GM18858 (cell line): ENCODE results near the gene SERAC1.

Experiments used
- ATAC-seq: cut with Tn5 transposase; IDR thresholded peaks from one replicate; pipeline ENCODE4 v1.9.1; 2021; ENCODE audit not compliant: unreplicated experiment

Gene SERAC1

GRCh38 chr6:158080849-158081656, 87.0 kb downstream of the SERAC1 start:
- no peak for ATAC-seq

DNA sequence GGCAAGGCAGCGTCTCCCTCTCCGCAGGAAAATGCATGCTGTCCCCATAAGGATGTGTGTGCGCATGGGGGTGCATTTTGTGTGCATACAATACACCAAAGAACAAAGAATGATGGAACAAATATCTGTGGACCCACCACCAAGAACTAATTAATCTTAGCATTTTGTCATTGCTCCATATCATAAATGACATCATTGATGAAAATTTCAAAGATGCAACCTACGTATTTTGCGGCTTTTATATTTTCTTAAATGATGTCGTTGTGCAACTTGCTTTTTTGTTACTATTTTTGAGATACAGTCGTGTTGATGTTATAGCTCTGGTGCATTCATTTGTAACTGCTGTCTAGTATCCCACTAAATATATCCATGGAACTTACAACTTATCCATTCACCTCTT, 89.7 kb downstream of the SERAC1 start:
- no peak for ATAC-seq

DNA sequence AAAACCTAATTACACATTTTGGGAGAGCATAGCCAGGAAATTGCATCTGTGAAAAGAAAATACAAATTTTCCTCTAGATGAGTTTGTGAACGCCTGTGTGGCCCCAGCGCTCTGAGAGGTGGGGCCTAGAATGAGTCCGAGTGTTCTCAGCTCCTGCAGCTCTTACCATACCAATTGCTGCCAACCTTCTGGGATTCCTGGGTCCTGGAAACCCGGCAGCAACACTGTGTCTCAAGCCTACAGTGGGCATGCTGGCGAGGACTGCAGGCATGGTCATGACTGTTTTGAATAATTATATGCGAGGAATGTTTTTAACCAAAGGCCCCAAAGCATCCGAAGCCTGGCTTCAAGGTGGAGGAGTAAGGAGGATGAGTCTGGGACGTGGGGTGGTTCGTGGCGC, 90.4 kb downstream of the SERAC1 start:
- ATAC-seq = no peak

- no peak for ATAC-seq
Measured at GRCh38 chr6:158076548-158076947, 91.5 kb downstream of the SERAC1 start.

- ATAC-seq = no peak
Measured at GRCh38 chr6:158073776-158074175, 94.3 kb downstream of the SERAC1 start.

- ATAC-seq = no peak
Measured at GRCh38 chr6:158072083-158072721, 95.9 kb downstream of the SERAC1 start.

DNA sequence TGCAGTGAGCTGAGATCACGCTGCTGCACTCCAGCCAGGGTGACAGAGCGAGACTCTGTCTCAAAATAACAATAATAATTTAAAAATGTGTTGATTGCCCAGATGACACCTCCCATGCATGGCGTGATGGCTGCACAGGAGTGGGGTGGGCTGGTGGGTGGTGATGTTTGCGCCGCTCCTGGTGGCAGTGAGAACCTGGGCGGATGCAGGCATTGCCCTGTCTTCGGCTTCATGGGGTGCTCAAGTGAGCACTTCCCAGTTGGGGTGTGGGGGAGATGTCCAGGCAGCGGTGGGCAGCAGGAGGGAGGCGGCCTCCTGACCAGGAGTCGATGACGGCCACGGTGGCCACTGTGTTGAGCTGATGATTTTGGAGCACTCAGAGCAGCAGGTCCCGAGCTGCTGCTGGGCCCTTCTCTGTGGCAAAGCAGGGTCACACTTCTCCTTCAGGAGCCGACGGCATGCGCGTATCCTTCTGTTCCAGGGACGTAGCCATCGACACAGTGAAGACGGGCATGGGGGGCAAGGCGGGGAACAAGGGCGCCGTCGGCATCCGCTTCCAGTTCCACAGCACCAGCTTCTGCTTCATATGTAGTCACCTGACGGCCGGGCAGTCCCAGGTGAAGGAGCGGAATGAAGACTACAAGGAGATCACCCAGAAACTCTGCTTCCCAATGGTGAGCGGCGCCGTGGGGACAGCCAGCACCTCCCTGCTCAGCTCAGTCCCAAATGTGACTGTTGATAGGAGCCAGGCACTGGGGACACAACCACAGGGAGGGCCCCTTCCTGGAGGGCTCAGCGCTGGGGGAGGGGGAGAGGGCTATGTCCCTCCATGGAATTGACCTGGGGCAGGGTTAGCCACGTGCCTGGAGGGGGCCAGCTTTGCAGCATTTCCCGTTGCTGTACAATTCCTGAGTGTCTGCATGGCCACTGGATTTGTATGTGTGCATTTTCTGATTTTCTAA, 96.7 kb downstream of the SERAC1 start:
- ATAC-seq = no peak

- ATAC-seq = no peak
Measured at GRCh38 chr6:158070513-158070912, 97.5 kb downstream of the SERAC1 start.

DNA sequence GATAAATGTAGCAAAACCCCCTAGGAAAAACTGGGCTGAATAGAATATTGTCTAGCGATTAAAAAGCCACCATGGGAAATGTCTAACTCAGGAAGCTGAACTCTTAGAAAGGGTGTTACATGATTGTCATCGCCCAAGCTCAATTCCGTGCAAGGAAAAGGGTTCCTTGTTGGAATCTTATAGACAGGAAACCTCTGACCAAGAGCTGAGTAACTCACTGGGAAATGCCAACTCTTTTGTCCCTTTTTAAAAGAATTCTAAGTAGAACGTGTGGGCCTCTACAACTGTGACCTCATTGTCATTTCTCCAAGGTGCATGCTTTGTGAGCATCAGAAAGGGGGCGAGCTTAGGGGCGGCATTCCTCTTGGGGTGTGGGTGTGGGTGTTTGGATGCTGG, 98.3 kb downstream of the SERAC1 start:
- ATAC-seq = no peak

- ATAC-seq = no peak
Measured at GRCh38 chr6:158068893-158069799, 98.9 kb downstream of the SERAC1 start.

DNA sequence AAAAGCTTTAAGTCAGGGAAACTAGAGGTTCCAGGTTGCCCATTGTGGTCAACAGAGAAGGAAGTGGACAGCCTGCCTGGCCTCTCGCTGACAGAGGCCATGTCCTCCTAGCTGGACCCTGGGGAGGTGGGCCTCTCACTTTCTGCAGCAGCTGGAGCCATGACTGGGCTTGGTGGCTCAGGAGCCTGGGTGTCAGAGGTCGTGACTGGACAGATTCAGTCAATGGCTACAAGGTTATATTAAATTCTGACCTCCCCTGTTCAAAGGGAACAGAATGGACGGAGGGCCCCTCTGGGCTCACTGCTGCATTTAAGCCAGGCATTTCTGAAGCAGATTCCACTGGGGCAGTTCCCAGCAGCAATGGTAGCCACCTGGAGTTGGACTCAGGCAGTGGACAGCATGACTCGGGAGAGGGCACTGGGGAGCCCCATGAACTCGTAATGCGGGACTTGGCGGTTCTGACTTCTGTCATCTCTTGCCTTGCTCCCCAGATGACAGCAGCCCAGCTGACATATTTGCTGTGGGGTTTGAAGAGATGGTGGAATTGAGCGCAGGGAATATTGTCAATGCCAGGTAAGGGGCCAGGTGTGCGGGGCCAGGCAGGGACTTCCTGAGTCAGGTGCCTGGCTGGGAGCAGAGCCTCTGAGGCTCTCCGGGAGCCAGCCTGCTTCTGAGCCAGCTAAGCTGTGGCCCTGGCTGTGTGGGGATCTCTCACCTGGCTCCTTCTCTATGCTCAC, 99.7 kb downstream of the SERAC1 start:
- no peak for ATAC-seq

DNA sequence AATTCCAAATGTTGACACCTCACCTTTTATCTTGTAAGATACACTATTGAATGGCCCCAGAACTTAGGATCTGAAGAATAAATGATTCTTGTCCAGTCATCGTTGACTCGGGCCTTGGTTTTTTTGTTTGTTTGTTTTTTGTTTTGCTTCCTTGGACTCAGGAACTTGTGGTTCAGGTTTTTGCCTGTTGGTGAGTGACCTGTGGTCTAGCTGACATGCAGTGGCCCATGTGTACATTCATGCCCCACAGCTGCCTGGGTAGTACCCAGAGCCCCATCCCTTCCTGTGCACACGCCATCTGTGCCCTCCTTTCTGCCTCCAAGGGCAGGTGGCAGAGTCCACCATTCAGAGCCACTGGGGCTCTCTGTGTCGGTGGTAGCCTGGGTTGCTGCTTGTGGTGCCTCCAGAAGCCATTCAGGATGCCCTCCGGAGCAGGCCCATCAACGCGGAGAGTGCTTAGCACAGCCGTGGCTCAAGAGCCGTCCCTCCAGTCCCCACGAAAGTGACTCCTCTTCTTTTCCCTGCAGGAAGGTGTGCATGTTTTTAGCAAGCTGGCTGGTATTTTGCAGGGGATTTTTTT, 100.5 kb downstream of the SERAC1 start:
- no peak for ATAC-seq

DNA sequence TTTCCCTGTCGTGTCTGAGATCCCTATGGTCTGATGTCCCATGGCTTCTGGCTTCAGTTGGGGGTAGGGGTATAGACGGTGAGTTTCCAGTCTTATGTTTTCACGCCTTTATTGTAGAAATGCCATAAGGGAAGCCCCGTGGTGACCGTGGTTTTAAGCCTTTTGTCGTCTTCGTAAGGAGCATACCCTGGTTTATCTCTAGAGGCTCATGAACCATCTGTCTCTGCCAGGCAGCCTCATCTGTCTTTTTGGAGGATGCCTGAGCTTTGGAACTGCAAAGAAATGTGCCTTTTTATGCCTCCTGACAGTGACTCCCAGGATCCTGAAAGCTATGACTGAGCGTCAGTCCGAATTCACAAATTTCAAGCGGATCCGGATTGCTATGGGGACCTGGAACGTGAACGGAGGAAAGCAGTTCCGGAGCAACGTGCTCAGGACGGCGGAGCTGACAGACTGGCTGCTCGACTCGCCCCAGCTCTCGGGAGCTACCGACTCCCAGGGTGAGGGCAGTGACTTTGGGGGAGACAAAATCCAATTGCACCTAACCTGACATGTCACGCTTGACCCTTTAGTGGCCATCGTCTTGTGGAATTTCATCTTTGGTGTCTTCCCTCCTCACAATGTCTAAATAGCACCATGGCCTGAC, 101.8 kb downstream of the SERAC1 start:
- ATAC-seq = no peak

DNA sequence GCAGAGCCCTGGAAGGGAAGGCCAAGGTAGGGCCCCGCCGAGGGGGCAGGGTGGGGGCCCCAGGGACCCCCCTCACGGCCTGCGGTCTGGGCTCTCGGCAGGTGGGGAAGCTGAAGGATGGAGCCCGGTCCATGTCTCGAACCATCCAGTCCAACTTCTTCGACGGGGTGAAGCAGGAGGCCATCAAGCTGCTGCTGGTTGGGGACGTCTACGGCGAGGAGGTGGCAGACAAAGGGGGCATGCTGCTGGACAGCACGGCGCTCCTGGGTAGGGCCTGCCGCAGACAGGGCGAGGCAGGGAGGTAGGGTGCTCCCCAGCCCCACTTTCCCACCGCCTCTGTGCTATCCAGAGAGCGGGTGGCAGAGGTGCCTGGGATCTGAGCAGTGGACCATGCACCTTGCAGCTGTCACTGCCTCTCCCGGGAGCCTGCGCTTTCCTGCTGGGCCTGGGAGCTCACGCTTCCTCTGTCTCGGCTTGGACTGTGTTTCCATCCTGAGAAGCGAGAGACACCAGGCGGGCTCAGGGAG, 103.3 kb downstream of the SERAC1 start:
- ATAC-seq = no peak

- ATAC-seq = no peak
Measured at GRCh38 chr6:158063736-158064135, 104.3 kb downstream of the SERAC1 start.

DNA sequence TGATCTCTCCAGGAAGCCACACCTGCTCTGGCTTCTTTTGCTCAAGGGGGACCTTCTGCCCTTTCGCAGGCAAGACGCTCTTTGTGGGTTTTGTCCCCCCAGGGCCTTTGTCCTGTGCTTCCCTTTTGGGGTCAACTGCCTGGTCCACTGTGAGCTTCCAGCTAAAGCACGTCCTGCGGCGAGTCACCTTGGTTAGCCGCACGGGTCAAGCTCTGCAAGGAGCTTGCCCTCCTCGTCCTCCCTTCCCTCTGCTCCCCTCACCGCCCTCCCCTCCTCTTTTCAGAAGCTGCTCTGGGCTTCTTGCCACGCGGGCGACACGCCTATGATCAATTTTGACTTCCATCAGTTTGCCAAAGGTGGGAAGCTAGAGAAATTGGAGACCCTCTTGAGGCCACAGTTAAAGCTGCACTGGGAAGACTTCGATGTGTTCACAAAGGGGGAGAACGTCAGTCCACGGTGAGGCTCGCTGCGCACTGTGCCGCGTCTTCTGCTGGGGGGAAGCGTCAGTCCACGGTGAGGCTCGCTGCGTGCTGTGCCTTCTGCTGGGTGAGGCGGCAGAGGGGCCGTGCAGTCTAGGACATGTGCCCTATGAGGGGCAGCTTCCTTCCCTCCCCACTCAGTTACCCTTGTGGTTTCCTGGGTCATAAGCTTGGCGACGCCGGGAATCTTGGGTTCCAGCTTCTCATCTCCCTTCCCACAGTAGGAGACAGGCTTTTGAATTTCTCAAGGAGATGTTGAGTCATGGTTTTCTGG, 106.2 kb downstream of the SERAC1 start:
- ATAC-seq = no peak

- ATAC-seq = no peak
Measured at GRCh38 chr6:158061361-158061708, 106.7 kb downstream of the SERAC1 start.
